CD4-positive, alpha-beta T cell treated with Interleukin-12 subunit alpha and Interleukin-12 subunit beta, for 1 hour (primary cell): ENCODE measurements around the gene ANKRD11.
A peak's percentile ranks its signal among the peaks of the same experiment; 100 is the strongest.
"Not testable (repeated sequence)": the region's sequence is repeated elsewhere in the genome, so short reads cannot be mapped to it uniquely, and the experiment has no call there.

Source experiments
- DNase-seq: peaks from one replicate; pipeline ENCODE4 v3.0.0-alpha.2; 2020

Gene ANKRD11

DNA sequence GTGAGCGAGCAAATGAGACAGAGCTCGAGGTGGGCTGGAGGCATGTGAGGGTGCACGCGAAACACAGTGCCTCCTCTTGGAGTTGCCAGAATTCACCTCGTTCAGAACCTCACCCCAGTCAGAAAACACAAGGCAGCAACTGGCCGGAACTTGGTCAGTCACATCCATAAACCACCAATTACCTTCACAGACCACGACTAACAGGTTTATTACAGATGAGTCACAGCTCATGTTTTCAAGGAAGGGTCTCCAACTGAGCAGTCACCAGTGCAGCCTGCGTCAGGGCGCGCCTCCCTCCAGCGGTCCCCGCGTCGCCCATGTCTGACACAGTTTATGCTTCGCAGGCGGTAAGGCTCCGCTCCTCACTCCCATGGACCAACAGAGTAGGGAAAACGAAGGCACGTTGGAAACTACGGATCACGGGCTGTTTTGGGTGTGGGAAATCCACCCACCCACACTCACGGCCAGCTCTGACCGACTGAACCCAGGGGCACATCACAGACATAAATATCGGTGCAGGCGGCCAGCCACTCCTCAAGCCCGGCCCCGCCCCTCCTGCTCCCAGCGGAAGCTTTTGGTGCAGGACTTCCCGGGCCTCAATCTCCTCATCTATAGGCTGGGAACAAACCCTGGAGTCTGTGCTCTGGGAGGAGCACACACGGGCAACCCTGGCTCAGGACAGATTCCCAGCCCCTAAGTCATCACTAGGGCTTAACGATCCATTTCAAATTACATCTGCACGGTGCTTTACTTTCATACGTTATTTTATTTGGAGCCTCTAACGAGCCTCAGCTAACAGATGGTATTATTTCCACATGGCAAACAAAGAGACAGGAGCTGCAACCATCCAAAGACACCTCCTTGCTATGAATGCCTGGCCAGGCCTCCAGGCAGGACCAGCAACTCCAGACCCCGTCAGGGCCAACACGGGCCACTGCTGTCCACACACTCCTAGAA is 146.6 kb downstream of the ANKRD11 start:
- DNase-seq: no peak

DNA sequence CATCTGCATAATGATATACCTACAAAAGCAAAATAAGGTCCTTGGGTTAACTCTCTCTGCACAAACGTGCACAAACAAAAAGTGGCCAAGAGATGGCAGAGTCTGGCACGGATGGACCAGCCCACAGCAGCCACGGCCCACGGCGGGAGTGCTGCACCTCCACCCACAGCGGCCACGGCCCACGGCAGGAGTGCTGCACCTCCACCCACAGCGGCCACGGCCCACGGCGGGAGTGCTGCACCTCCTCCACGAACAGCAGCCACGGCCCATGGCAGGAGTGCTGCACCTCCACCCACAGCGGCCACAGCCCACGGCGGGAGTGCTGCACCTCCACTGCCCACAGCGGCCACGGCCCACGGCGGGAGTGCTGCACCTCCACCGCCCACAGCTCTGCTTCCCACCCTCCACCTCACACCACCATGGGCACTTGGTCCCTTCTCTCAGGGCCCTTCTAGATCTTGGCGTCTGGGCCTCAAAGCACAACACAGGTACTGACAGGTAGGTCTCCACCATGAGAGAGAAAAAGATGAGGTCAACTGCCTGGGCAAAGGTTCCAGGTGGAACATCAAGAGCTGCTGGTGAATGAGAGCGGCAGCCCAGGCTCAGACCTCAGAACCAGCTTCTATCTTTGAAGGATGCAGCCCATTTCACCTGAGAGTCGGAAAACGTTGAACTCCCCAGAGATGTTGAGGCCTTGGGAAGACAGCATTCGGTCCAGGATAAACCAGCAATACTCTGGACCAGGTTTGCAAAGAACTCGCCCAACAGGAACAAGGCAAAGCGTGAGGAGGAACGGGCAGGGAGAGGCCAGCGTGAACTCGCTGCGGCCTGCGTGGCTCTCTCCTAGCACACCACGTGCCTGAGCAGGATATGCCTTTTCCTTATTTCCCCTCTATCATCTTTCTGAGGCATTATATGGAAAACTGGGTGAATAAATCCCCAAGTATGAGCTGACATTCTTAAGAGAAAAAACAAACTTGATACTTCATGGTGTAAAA is 148.4 kb downstream of the ANKRD11 start:
- peak; percentile 44 for DNase-seq

DNA sequence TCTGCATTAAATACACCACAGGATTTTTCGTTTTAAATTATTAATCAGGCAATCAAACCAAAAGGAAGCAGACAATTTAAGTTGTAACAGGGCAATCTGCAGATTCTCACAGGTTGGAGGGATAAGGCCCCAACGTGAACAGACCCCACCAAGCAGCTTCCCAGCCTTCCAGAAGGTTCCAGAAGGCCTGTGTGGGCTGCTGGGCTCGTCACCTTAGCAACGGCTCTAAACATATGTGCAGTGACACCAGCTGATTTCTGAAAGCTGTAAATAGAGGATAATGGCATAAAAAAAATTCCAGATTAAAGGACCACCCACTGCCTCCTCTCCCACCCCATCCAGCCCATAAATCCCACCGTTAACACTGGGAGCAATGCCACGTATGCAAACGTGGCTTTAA is 149.1 kb downstream of the ANKRD11 start:
- no peak for DNase-seq

DNA sequence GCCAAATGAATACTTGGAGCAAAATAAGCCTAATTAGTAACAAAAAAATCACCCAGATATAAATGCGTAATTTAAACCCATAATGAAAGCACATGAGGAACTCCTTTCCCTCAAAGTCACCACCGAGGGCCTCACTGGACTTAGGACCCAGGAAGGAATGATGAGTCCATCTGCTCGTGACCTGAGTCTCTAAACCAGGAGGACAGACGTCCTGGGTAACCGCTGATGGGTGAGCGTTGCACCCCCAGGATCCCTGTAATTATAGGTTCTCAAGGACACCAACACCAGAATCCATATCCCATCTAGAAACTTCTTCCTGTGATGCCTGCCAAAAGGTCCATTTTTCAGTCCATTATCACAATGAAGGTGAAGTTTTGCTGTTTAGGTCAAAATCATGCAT is 151.5 kb downstream of the ANKRD11 start:
- DNase-seq: no peak

DNA sequence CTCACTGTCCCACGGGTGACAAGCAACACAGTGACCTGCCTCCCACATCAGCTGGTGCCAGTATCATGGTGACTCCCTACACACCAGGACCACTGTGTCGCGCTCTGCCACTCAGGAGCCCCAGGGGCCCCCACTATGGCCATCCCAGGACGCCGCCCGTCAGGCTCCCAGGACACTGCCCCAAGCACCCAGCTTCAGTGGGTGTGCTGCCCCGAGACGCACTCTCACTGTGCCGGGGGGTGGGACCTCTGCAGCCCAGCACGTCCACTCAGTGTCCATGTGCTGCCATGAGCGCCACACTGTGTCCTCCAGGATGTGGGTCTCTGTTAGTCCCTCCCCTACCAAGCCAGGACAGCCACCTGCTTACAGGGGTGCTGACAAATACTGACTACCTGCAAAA is 152.4 kb downstream of the ANKRD11 start:
- DNase-seq: no peak

DNA sequence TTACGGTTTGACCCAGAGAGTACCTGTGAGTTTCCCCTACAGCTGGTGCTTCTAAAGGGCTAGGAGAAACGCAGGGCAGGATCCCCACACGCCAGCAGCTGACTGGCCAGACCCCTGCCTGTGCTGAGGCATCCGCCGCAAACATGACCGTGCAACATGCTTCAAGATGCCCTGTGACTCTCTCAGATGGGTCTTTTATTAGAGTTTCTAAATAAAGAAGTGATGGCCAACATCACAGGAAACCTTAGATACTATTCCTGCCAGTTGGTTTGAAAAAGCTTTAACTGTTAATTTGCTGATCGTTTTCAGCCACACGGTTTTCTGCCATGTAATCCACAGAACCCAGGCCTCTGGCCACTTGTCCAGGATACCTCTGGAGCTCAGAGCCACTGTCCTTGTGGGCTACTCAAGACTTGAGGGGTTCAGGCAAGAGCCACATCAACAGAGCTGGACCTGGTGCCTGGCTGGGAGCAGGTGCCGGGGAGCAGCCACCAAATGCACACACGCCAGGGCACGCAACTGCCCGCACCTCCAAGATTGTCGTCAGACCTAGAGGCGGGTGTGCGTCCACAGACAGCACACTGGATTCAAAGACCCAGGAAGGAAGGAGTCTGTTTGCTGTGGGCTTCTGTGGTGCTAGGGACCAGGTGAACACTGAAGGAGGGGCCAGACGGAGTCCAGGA is 154.4 kb downstream of the ANKRD11 start:
- DNase-seq: no peak

DNA sequence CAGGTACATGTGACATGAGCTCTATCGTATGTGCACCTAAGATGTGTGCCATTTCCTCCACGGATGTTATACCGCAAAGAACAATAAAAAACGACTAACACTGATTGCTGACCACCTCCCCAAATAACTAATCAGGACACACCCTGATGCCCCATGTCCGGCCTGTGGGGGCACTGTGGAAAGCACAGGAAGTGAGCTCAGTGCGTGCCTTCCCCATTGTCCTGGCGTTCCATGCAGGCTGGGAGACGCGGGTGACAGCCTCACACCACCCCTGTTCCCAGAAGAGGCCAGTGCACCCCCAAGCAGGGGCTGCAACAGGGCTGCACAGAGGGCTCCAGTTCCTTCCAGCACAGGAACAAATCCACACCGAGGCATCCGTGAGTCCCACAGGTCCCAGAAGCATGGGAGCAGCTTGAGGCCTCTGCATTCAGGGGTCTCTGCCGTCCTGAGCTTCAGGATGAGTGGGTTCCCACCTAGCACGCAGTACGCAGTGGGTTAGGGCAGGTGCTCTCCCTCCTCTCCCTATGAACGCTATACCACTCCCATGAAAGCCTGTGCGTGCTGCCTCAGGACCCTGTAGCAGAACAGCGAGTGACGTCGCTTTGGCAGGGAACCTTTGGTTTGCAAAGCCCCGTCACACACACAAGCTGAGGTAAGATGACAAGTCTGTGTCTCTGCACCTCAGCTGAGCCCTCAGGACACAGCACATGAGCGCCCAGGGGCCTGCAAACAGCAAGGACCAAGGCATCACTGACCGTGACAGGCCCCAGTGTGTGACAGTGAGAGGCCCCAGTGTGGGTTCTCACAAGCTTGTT is 155.2 kb downstream of the ANKRD11 start:
- no peak for DNase-seq

DNA sequence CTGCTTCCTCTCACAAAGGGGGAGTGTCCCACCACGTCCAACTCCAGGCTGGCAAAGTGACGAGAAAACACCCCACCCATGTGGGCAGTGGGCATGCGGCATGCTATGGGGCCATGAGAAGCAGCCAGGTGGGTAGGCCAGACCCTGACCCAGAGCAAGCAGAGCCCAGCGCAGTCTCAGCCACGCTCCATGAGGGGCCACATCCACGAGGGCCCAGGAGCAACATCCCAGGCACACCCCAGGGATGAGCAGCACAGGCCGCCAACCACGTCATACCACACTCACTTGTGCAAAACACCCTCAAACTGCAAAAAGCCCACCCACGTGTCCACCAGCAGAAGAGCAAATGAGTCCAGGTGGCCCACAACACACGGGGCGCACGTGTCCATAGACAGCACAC is 155.9 kb downstream of the ANKRD11 start:
- DNase-seq: no peak

DNA sequence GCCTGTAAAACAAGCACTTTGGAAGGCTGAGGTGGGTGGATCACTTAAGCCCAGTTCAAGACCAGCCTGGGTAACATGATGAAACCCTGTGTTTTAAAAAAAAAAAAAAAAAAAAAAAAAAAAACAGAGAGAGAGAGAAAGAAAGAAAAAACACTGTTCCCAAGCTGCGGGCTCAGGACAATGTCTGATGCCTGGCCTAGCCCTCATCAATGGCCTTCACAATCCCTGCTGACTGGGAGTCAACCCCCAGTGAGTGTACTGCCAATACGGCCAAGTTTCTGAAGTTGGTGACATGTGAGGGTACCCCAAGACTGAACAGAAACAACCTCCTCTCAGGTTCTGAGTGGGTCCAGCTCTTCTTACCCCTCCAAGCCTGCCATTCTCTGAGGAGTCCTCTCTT is 156.3 kb downstream of the ANKRD11 start:
- DNase-seq: no peak

DNA sequence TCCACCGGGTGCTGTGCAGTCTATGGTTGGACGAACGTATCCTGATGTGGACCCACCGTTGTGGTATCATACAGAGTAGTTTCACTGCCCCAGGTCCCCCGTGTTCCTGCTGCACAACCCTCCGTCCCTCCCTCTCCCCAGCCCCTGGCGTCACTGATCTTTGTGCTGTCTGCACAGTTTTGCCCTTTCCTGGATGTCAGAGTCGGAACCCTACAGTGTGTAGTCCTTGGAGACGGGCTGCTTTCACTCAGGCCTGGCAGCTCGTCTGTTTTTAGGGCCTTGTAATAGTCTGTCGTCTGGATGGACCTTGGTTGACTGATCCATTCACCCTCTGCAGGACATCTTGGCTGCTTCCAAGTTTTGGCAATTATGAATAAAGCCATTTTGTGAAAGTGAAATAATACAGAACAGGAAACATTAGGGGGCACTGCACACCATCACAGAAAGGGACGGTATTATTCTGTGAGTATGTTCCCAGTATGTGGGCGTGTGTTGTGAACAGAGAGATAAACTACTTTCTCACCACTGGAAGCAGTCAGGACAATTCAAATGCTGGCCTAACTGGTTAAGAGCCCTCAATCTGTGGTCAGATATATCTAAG is 156.9 kb downstream of the ANKRD11 start:
- peak; percentile 72 for DNase-seq

DNA sequence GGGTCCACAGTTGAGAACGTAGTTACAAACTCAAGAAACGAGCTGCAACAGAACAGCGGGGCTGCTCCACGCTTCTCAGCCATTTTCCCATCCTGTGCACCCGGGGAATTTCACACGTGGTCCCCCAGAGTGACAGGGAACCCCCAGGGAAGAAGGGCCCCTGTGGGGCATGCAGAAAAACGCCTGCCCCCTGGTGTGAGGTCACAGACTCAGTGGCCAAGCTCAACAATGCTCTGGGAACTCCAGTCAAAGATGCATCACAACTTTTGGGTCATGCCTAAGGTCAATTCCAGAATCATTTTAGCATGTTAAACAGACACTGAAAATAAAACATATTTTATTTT is 157.5 kb downstream of the ANKRD11 start:
- DNase-seq: no peak

DNA sequence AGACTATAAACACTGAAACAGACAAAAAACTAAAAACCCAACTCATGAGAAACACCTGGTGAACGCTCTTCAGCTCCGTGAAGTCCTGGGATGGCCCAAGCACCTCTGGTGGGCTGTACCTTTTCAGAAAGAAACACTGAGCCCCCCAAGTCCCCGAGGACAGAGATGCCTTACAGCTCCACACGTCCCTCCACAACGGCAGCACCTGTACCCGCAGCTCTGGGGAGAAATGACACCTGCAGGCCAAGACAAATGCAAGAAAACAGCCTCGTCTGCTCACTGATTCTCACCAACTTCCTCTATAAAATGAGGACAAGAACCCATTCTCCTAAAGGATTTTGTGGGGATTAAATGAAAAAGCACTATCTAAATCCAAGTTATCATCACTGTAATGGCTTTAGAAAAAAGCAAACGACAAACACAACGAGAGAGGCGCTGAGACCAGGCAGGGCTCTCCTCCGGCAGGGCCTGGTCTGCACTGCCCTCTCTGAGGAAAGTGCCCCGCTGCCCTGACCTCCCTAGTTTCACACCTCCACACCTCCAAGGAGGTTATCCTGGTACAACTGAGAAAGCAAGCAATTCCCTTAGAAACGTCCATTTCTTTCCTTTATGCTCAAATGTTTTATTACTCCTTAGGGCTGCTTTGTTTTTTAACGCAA is 158.0 kb downstream of the ANKRD11 start:
- DNase-seq: no peak

DNA sequence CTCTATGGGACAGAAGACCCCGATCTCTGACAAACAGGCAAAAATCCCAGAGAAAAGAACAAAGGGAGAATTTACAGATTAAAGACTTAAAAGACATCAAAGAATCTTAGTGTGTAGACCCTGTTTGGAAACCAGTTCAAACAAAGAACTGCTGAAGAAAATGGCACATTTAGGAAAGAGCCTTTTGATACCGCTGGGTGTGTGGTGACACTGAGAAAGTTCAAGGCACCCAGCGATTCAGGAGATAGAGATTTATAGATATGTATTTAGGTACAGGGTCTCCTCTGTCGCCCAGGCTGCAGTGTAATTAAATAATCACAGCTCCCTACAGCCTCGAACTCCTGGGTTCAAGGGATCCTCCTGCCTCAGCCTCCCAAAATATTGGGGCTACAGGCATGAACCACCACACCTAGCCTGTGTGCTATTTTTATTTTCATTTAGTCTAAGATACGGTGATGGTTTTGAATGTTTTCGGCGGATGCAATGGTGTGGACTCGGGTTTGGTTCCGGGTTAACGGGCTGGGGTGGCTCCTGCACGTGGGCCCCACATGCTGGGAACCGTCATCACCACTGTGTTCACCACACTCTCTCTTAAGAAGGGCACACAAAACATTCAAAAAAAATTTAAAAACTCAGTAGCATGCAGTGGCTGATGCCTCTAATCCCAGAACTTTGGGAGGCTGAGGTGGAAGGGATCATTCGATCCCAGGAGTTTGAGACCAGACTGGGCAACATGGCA is 158.8 kb downstream of the ANKRD11 start:
- peak; percentile 53 for DNase-seq

DNA sequence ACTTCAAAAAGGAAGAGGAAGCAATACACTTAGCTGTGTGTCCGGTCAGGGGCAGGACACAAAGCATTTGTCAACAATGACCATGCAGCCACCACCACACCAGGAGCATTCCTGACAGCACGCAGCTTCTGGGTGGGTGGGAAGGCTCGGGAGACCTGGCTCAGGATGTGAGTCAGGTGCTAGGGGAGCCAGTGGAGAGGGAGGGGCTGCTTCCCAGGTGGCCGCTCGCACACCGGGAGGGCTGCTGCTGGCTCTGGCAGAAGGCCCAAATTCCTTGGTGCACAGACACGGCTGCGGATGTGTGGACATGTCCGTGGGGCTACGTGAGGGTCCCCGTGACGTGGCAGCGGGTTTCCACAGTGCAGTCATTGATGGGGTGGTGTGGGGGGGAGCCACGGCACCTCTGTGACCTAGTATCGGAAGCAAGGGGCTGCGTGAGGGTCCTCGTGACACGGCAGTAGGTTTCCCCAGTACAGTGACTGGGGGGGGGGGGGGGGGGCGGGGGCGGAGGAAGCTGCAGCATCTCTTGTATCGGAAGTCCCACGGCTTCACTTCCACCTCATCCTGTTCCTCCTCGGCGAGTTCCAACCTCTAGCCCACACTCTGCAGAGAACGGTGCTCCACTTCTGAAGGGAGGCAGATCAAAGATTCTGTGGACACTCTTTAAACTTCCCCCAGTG is 160.0 kb downstream of the ANKRD11 start:
- DNase-seq: peak; percentile 64

DNA sequence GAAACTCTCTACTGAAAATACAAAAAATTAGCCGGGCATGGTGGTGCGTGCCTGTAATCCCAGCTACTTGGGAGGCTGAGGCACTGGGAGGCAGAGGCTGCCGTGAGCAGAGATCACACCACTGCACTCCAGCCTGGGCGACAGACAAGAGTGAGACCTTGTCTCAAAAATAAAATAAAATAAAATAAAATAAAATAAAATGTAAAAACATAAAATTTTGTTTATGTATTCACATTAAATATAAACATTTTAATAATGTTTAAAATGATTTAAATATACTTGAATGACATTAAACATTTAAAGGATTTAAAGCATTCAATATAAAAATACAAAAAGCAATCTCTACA is 160.6 kb downstream of the ANKRD11 start:
- DNase-seq: not testable (repeated sequence)

DNA sequence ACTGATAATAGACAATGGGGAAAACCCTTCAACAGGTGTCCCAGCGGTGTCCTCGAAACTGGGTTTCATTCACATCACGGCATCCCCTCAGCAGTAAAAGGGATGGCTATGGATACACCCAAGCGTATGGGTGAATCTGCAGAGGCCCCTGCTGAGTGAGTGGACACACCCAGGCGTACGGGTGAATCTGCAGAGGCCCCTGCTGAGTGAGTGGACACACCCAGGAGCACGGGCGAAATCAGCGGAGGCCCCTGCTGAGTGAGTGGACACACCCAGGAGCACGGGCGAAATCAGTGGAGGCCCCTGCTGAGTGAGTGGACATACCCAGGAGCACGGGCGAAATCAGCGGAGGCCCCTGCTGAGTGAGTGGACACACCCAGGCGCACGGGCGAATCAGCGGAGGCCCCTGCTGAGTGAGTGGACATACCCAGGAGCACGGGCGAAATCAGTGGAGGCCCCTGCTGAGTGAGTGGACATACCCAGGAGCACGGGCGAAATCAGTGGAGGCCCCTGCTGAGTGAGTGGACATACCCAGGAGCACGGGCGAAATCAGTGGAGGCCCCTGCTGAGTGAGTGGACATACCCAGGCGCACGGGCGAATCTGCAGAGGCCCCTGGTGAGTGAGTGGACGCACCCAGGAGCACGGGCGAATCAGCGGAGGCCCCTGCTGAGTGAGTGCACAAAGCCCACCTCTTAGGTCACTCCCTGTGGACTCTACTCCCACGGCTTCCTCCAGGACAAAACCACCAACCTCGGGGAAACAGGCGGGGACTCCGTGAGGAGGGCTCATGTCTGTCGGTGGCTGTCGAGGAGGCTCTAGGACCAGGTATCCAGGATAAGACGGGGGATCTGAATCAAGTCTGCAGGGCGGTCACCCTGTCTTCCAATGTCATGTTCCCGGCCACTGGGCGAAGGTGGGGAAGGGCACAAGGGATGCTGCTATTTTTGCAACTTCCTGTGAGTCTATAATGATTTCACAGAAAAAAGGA is 161.7 kb downstream of the ANKRD11 start:
- not testable (repeated sequence) for DNase-seq

DNA sequence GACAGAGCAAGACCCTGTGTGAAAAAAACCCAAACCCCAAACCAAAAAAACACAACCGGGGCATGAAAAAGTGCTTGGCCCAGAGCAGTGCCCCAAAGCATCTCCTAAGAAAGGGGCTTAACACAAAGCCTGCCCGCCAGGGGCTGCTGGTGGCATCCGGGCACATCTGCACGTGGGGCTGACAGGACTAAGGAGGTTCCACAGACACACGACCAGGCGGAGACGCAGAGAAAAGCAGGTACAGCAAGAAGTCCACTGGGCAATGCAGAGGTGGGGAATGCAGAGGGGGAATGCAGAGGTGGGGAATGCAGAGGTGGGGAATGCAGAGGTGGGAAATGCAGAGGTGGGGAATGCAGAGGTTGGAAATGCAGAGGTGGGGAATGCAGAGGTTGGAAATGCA is 163.6 kb downstream of the ANKRD11 start:
- no peak for DNase-seq

DNA sequence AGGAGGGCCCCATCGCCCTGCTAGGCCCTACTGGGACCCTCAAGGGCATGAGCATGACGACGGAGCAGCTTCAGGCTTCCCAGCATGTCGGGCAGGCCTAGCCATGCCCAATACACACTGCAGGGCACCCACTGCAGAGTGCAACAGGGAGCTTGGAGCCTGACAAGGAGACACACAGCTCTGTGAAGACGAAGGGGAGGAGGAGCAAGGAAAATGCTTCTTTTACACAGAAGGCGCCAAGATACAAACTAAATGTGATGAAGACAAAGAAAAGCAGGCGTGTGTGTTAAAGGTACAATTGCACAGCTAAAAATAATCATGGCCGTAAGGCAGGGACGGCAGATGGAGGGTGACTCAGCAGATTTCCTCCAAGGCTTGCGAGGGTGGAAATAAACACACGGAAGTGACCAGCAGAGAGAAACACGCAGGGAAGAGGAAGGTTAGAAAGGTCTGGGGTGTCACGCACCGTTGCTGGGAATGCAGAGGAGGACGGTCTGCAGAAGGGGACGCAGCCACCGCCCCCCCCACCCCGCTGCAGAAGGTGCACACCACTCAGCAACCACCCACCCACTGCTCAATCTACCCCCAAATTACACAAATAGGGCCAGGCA is 164.4 kb downstream of the ANKRD11 start:
- no peak for DNase-seq
